H1 (cell line): ENCODE data around the gene ZNF548.

Source experiments
- CREB1 ChIP-seq: IDR thresholded peaks from 2 replicates; pipeline ENCODE4 v1.6.1; 2012; ENCODE audit warnings: inconsistent platforms
- EZH2 ChIP-seq: fragments of 200-600 bp; sonication (generic); IDR thresholded peaks from 2 replicates; pipeline ENCODE4 v1.7.1; 2012; ENCODE audit warnings: low read depth, mild to moderate bottlenecking, moderate library complexity, low read length, inconsistent platforms; ENCODE audit not compliant: severe bottlenecking
- NRF1 ChIP-seq: IDR thresholded peaks from 2 replicates; pipeline ENCODE4 v1.6.1; 2011; ENCODE audit warnings: mild to moderate bottlenecking, low read depth, low read length, improper control_type of control experiment
- POLR2A ChIP-seq, 2 experiments: IDR thresholded peaks; 1 replicate in 1 of 2; 2 replicates in 1 of 2; pipeline ENCODE4 v1.6.1; 2011; ENCODE audit warnings: low read depth in 2 of 2, low read length in 2 of 2, mild to moderate bottlenecking in 2 of 2; ENCODE audit errors: control extremely low read depth in 1 of 2
- POLR2AphosphoS5 ChIP-seq: IDR thresholded peaks from 2 replicates; pipeline ENCODE4 v1.6.1; 2011; ENCODE audit warnings: low read depth, low read length
- RFX5 ChIP-seq: IDR thresholded peaks from 2 replicates; pipeline ENCODE4 v1.6.1; 2011; ENCODE audit warnings: low read depth, low read length, improper control_type of control experiment, borderline replicate concordance
- TAF1 ChIP-seq: IDR thresholded peaks from 2 replicates; pipeline ENCODE4 v1.6.1; 2011; ENCODE audit warnings: mild to moderate bottlenecking, low read depth, low read length
- TBP ChIP-seq: IDR thresholded peaks from 2 replicates; pipeline ENCODE4 v1.6.1; 2011; ENCODE audit warnings: low read depth, low read length, improper control_type of control experiment
- ZNF274 ChIP-seq: IDR thresholded peaks from 2 replicates; pipeline ENCODE4 v1.7.0; 2012; ENCODE audit warnings: low read length, borderline replicate concordance; ENCODE audit errors: extremely low read depth
- TF ChIP-seq, protein P1 (sequence below): IDR thresholded peaks from 2 replicates; pipeline ENCODE4 v1.6.1; 2012; ENCODE audit warnings: inconsistent platforms
- TF ChIP-seq, protein P2 (sequence below), 3 experiments: IDR thresholded peaks; 1 replicate in 2 of 3; 2 replicates in 1 of 3; pipeline versions ENCODE4 v1.5.1 to v1.6.1; 2011; ENCODE audit warnings: low read length in 3 of 3, mild to moderate bottlenecking in 3 of 3, inconsistent platforms in 2 of 3, low read depth in 1 of 3, moderate library complexity in 1 of 3; ENCODE audit not compliant: insufficient read depth in 1 of 3; ENCODE audit errors: control extremely low read depth in 1 of 3
- TF ChIP-seq, protein P3 (sequence below): IDR thresholded peaks from 2 replicates; pipeline ENCODE4 v1.6.1; 2011; ENCODE audit warnings: low read length, improper control_type of control experiment

DNA sequence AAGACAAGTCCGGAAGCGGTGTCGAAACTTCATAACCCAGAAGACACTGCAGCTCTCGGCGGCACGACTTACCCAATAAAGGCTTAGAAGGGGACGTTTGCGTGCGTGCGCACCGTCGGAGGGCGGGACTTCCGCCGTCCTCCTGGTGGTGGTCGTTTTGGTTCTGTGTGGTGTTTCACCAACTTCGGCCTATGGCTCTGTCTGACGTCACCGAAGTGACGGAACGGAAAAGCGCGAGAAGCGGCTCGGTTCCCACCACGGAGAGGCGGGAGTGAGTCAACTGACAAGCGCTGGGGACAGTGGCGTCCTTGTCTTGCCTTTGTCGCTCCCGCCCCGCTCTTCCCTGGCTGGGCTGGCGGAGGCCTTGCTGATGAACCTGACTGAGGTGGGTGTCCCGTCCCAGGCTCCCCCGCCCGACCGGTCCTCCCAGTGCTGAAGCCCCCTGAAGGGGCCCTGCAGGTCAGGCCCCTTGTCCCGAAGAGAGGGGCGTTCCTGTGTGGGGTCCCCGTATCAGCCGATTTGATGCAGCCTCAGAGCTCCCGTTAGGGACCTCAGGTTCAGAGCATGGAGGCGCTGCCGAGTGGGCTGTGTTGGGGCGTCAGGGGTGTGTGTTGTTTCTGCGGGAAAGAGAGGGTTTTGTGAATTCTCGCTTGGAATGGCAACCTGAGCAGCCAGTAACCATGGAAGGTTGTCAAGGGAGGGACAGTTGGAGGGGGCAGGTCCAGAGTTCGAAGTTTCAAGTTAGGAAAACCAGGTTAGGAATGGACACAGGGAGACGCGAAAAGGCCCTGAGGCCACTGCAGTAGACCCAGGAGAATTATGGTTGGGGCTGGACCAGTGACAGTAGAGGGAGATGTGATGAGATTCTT lies at the start of gene ZNF548:
- TF ChIP-seq, protein P1, sequence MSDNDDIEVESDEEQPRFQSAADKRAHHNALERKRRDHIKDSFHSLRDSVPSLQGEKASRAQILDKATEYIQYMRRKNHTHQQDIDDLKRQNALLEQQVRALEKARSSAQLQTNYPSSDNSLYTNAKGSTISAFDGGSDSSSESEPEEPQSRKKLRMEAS: no peak
- TF ChIP-seq POLR2A (IDR thresholded peaks at IDR 0.05; ENCODE audit: control extremely low read depth in 1 of 2, low read depth in 2 of 2, low read length in 2 of 2) (peak in 1 of 2 experiments; percentile 71; a peak in 1 of 3 replicates), RFX5 (no peak), ZNF274 (no peak), TBP (no peak; the same call in 1 of the 2 replicates), POLR2AphosphoS5 (peak; percentile 26; the same call in 1 of the 2 replicates), EZH2 (no peak), CREB1 (peak; percentile 98), NRF1 (peak; percentile 49; the same call in 1 of the 2 replicates), TAF1 (peak; percentile 72)
- TF ChIP-seq, protein P2, sequence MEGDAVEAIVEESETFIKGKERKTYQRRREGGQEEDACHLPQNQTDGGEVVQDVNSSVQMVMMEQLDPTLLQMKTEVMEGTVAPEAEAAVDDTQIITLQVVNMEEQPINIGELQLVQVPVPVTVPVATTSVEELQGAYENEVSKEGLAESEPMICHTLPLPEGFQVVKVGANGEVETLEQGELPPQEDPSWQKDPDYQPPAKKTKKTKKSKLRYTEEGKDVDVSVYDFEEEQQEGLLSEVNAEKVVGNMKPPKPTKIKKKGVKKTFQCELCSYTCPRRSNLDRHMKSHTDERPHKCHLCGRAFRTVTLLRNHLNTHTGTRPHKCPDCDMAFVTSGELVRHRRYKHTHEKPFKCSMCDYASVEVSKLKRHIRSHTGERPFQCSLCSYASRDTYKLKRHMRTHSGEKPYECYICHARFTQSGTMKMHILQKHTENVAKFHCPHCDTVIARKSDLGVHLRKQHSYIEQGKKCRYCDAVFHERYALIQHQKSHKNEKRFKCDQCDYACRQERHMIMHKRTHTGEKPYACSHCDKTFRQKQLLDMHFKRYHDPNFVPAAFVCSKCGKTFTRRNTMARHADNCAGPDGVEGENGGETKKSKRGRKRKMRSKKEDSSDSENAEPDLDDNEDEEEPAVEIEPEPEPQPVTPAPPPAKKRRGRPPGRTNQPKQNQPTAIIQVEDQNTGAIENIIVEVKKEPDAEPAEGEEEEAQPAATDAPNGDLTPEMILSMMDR (IDR thresholded peaks at IDR 0.05; ENCODE audit: control extremely low read depth in 1 of 3, insufficient read depth in 1 of 3, low read depth in 1 of 3, low read length in 3 of 3): peak in 2 of 3 experiments; percentile 6 to 28; a peak in 3 of 4 replicates
- TF ChIP-seq, protein P3, sequence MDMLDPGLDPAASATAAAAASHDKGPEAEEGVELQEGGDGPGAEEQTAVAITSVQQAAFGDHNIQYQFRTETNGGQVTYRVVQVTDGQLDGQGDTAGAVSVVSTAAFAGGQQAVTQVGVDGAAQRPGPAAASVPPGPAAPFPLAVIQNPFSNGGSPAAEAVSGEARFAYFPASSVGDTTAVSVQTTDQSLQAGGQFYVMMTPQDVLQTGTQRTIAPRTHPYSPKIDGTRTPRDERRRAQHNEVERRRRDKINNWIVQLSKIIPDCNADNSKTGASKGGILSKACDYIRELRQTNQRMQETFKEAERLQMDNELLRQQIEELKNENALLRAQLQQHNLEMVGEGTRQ: no peak
